Caco-2 (cell line): ENCODE results near the gene ARID1A. TPM values are rescaled to one million over a fixed set of nuclear protein-coding genes. Genes with fewer than 3 reads are reported as not detected.
A peak's percentile ranks its signal among the peaks of the same experiment; 100 is the strongest.

ENCODE experiments used
- BruUV-seq: library from RNA; stranded (reverse); fragments of 400-500 nt; replicated peaks from 2 replicates; lab custom pipeline; 2021; lab: Mats Ljungman, UMichigan
- CTCF ChIA-PET: fragments of 300-600 bp; sonication (Branson Sonifier 250); formaldehyde crosslinking; loops from one replicate; lab custom pipeline; 2022; ENCODE audit warnings: antibody characterized with exemption; lab: Charles Lee
- POLR2A ChIA-PET: fragments of 300-600 bp; sonication (Branson Sonifier 250); formaldehyde crosslinking; loops from one replicate; lab custom pipeline; 2022; ENCODE audit warnings: antibody characterized with exemption; lab: Charles Lee
- DNase-seq, 2 experiments: peaks; one replicate each; pipeline versions ENCODE4 v3.0.0 to v3.0.0-alpha.2; 2020 to 2022
- H3K27me3 ChIP-seq: replicated peaks from 2 replicates; pipeline ENCODE4 v1.6.0; 2011; ENCODE audit warnings: low read length; ENCODE audit not compliant: control insufficient read depth, insufficient read depth
- H3K36me3 ChIP-seq: 2 replicates; pipeline ENCODE4 v1.5.1; 2011; ENCODE audit warnings: low read length; ENCODE audit not compliant: control insufficient read depth, insufficient read depth
- H3K4me1 ChIP-seq: fragments of 250-450 bp; sonication (Bioruptor Pico); 2 replicates; pipeline ENCODE4 v1.5.1; 2020; ENCODE audit warnings: mild to moderate bottlenecking
- H3K4me3 ChIP-seq: 2 replicates; pipeline ENCODE4 v1.5.1; 2011; ENCODE audit warnings: low read depth, mild to moderate bottlenecking, control low read depth, low read length
- H3K9me3 ChIP-seq: fragments of 250-450 bp; sonication (Bioruptor Pico); 2 replicates; pipeline ENCODE4 v1.5.1; 2020; ENCODE audit warnings: mild to moderate bottlenecking, moderate library complexity
- H3K27ac Mint-ChIP-seq: one replicate; pipeline ENCODE4 v1.8.0; 2022; ENCODE audit warnings: mixed read lengths; ENCODE audit not compliant: unreplicated experiment
- H3K27me3 Mint-ChIP-seq: one replicate; pipeline ENCODE4 v1.8.0; 2022; ENCODE audit warnings: mixed read lengths; ENCODE audit not compliant: insufficient read depth, unreplicated experiment
- H3K36me3 Mint-ChIP-seq: one replicate; pipeline ENCODE4 v1.8.0; 2022; ENCODE audit warnings: mild to moderate bottlenecking, mixed read lengths; ENCODE audit not compliant: insufficient read depth, unreplicated experiment
- H3K4me1 Mint-ChIP-seq: one replicate; pipeline ENCODE4 v1.8.0; 2022; ENCODE audit warnings: low read depth, mixed read lengths; ENCODE audit not compliant: unreplicated experiment
- H3K4me3 Mint-ChIP-seq: one replicate; pipeline ENCODE4 v1.8.0; 2022; ENCODE audit warnings: mild to moderate bottlenecking, moderate library complexity, mixed read lengths; ENCODE audit not compliant: unreplicated experiment
- H3K9me3 Mint-ChIP-seq: one replicate; pipeline ENCODE4 v1.8.0; 2022; ENCODE audit warnings: mixed read lengths; ENCODE audit not compliant: unreplicated experiment
- CTCF ChIP-seq, 2 experiments: fragments of 200-600 bp in 1 of 2; IDR thresholded peaks; 1 replicate in 1 of 2; 2 replicates in 1 of 2; pipeline versions ENCODE4 v1.5.1 to v1.8.0; 2011 to 2022; ENCODE audit warnings: antibody characterized with exemption in 1 of 2, control low read depth in 1 of 2, inconsistent platforms in 1 of 2, low read depth in 1 of 2, low read length in 1 of 2, mild to moderate bottlenecking in 1 of 2, moderate library complexity in 1 of 2; ENCODE audit not compliant: insufficient read depth in 1 of 2, severe bottlenecking in 1 of 2, unreplicated experiment in 1 of 2
- intact Hi-C: fragments of 100-400 bp; cut with micrococcal nuclease; formaldehyde crosslinking; loops from one replicate; pipeline ENCODE4 v1.10.0; 2022; ENCODE audit not compliant: unreplicated experiment
- total RNA-seq: library from RNA; stranded (reverse); gene quantifications from 2 replicates; pipeline ENCODE4 v1.2.3, GENCODE V29; 2022

Gene ARID1A
- total RNA-seq, 1 experiment from 2014 or later, result 66.5 TPM

GRCh38 chr1:26827106-26827604 is 131.3 kb downstream of the ARID1A start:
- intact Hi-C loops, result no loop called here
- H3K36me3 Mint-ChIP-seq, result peaks cover 5% of the 10 kb centered on the region
- POLR2A ChIA-PET, result no interaction called here
- Histone ChIP-seq H3K4me1 (peaks cover 18% of the 10 kb centered on the region), H3K36me3 (no peaks in the 10 kb centered on the region), H3K4me3 (peak overlapping the region; percentile 71), H3K9me3 (no peaks in the 10 kb centered on the region), H3K27me3 (no peaks in the 10 kb centered on the region)
- no TSS peak for BruUV-seq
- H3K27me3 Mint-ChIP-seq, result no peaks in the 10 kb centered on the region
- peak overlapping the region; percentile 88 for H3K4me3 Mint-ChIP-seq
- peak overlapping the region; percentile 68 for H3K27ac Mint-ChIP-seq
- H3K4me1 Mint-ChIP-seq, result peaks cover 16% of the 10 kb centered on the region
- no peaks in the 10 kb centered on the region for H3K9me3 Mint-ChIP-seq
- no peak for TF ChIP-seq CTCF (IDR thresholded peaks at IDR 0.05; ENCODE audit: insufficient read depth in 1 of 2, low read depth in 1 of 2, low read length in 1 of 2, severe bottlenecking in 1 of 2, unreplicated experiment in 1 of 2)
- CTCF ChIA-PET, result no interaction called here
- DNase-seq, result no peak

- H3K4me3 Mint-ChIP-seq, result peak overlapping the region; percentile 88
- POLR2A ChIA-PET, result no interaction called here
- Histone ChIP-seq H3K27me3 (no peaks in the 10 kb centered on the region), H3K9me3 (no peaks in the 10 kb centered on the region), H3K36me3 (no peaks in the 10 kb centered on the region), H3K4me1 (peaks cover 18% of the 10 kb centered on the region), H3K4me3 (peak overlapping the region; percentile 71; the same call in 1 of the 2 replicates)
- intact Hi-C loops, result no loop called here
- TF ChIP-seq CTCF (IDR thresholded peaks at IDR 0.05; ENCODE audit: insufficient read depth in 1 of 2, low read depth in 1 of 2, low read length in 1 of 2, severe bottlenecking in 1 of 2, unreplicated experiment in 1 of 2), result no peak
- no peaks in the 10 kb centered on the region for H3K9me3 Mint-ChIP-seq
- no TSS peak for BruUV-seq
- H3K27ac Mint-ChIP-seq, result peak overlapping the region; percentile 68
- H3K4me1 Mint-ChIP-seq, result peaks cover 16% of the 10 kb centered on the region
- CTCF ChIA-PET, result no interaction called here
- peaks cover 5% of the 10 kb centered on the region for H3K36me3 Mint-ChIP-seq
- H3K27me3 Mint-ChIP-seq, result no peaks in the 10 kb centered on the region
- DNase-seq, result no peak
These were observed 131.8 kb downstream of the ARID1A start for GRCh38 chr1:26827663-26828062.

GRCh38 chr1:26828411-26828991 is 132.7 kb downstream of the ARID1A start:
- no peaks in the 10 kb centered on the region for H3K9me3 Mint-ChIP-seq
- peak overlapping the region; percentile 88 for H3K4me3 Mint-ChIP-seq
- BruUV-seq, result TSS peak; percentile 14
- no peak overlapping the region for H3K27ac Mint-ChIP-seq
- peaks cover 5% of the 10 kb centered on the region for H3K36me3 Mint-ChIP-seq
- intact Hi-C loops, result no loop called here
- POLR2A ChIA-PET, result interaction anchor here (0.6 kb wide), 1 partner anchor 36 kb away, joined by 5 read pairs; no protein-coding TSS in a partner anchor
- H3K9me3 ChIP-seq, result no peaks in the 10 kb centered on the region
- no peak for DNase-seq
- H3K36me3 ChIP-seq, result no peaks in the 10 kb centered on the region
- CTCF ChIA-PET, result no interaction called here
- peaks cover 16% of the 10 kb centered on the region for H3K4me1 Mint-ChIP-seq
- H3K4me3 ChIP-seq, result no peak overlapping the region
- peaks cover 18% of the 10 kb centered on the region for H3K4me1 ChIP-seq
- no peaks in the 10 kb centered on the region for H3K27me3 ChIP-seq
- H3K27me3 Mint-ChIP-seq, result no peaks in the 10 kb centered on the region
- TF ChIP-seq CTCF (IDR thresholded peaks at IDR 0.05; ENCODE audit: insufficient read depth in 1 of 2, low read depth in 1 of 2, low read length in 1 of 2, severe bottlenecking in 1 of 2, unreplicated experiment in 1 of 2), result no peak
